ENCODE results near the gene HS6ST2. TPM values are rescaled to one million over a fixed set of nuclear protein-coding genes. Genes with fewer than 3 reads are reported as not detected.

HS6ST2 gene
- total and polyA plus RNA-seq, 9 of the 15 experiments (the other 6 are each of a cell fraction or from before 2014, with no cell fraction given) = not detected

DNA sequence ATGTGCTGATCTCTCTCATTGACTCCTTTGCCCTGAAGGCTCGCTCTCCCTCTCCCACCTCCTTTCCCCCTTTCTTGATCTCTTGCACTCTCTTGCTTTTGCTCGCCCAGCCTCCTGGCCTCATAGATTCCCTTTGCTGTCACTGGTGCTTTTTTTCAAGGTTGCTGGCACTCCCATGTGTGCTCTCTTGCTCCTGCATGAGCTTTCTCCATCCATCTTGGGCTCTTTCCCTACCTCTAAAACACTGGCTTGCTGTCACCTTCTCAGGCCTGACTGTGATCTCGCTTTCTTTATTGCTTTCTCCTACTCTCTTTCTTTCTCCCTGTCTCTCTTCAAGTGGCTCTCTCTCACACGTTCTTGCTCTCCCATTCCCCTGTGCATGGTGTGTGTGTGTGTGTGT lies 202.0 kb downstream of the HS6ST2 start:
- CTCF ChIA-PET (ENCODE audit: low intra/inter-chr PET ratio) = no interaction called here
- BruUV-seq (replicated peaks) = no TSS peak
- FAIRE-seq = no peak
- ATAC-seq = no peak
- H3K9ac ChIP-seq (ENCODE audit: insufficient read depth in 1 of 2, low read depth in 2 of 2, low read length in 2 of 2) = no peak overlapping the region
- H3K36me3 ChIP-seq (ENCODE audit: control insufficient read depth, insufficient read depth, low read length) = no peaks in the 10 kb centered on the region
- no peak for DNase-seq (ENCODE audit: extremely low read depth in 1 of 4, low spot score in 3 of 4)
- intact Hi-C loops (cut with micrococcal nuclease) (no loop called here), in situ Hi-C loops (cut with MboI) (no loop called here)
- H3K4me2 ChIP-seq (ENCODE audit: insufficient read depth, low read length) = no peak overlapping the region
- POLR2A ChIA-PET = no interaction called here
- no peaks in the 10 kb centered on the region for H3K27me3 ChIP-seq (ENCODE audit: control insufficient read depth in 2 of 2, insufficient read depth in 2 of 2, low read length in 2 of 2)
- no peak overlapping the region for H3K27ac ChIP-seq (ENCODE audit: extremely low read depth, low read depth, low read length)
- H2AFZ ChIP-seq (ENCODE audit: low read depth, low read length) = no peak overlapping the region
- H3K9me1 ChIP-seq (ENCODE audit: control insufficient read depth, insufficient read depth, low read length) = no peaks in the 10 kb centered on the region
- WGBS (ENCODE audit: insufficient coverage, low coverage, missing lambda C conversion rate) = 0% methylated on average over 2 of the region's 4 CpGs
- no peak overlapping the region for H3K4me3 ChIP-seq
- no peaks in the 10 kb centered on the region for H3K79me2 ChIP-seq (ENCODE audit: control insufficient read depth, insufficient read depth, low read length)
- H3K4me1 ChIP-seq (replicated peaks in 1 of 2; ENCODE audit: control insufficient read depth in 2 of 2, insufficient read depth in 2 of 2, low read length in 2 of 2) = no peaks in the 10 kb centered on the region
- no peaks in the 10 kb centered on the region for H4K20me1 ChIP-seq (replicated peaks; ENCODE audit: control insufficient read depth, insufficient read depth, low read length)
- no peaks in the 10 kb centered on the region for H3K9me3 ChIP-seq (replicated peaks; ENCODE audit: control insufficient read depth, insufficient read depth, low read depth, low read length)
- TF ChIP-seq GATAD2A (IDR thresholded peaks at IDR 0.05) = no peak
- TF ChIP-seq PHF8 (IDR thresholded peaks at IDR 0.05; ENCODE audit: borderline replicate concordance, low read length) = no peak
- TF ChIP-seq BCLAF1 (IDR thresholded peaks at IDR 0.05; ENCODE audit: borderline replicate concordance in 1 of 2, control insufficient read depth in 1 of 2, low read depth in 2 of 2, low read length in 1 of 2) = no peak
- TF ChIP-seq, protein P1, sequence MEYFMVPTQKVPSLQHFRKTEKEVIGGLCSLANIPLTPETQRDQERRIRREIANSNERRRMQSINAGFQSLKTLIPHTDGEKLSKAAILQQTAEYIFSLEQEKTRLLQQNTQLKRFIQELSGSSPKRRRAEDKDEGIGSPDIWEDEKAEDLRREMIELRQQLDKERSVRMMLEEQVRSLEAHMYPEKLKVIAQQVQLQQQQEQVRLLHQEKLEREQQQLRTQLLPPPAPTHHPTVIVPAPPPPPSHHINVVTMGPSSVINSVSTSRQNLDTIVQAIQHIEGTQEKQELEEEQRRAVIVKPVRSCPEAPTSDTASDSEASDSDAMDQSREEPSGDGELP (CRISPR knock-in tag; IDR thresholded peaks at IDR 0.05; ENCODE audit: borderline replicate concordance) = no peak
- TF ChIP-seq KAT7 (CRISPR knock-in tag; IDR thresholded peaks at IDR 0.05; ENCODE audit: borderline replicate concordance) = no peak
- no peak for TF ChIP-seq TEAD1 (CRISPR knock-in tag; IDR thresholded peaks at IDR 0.05)
- TF ChIP-seq SMARCA5 (IDR thresholded peaks at IDR 0.05) = no peak
- no peak for TF ChIP-seq GMEB1 (CRISPR knock-in tag; IDR thresholded peaks at IDR 0.05)

All from K562 (cell line).